Measurements from ENCODE around the gene SERPINE2.

- no peak for TF ChIP-seq POLR2AphosphoS5 (IDR thresholded peaks at IDR 0.05)
- TF ChIP-seq CTCF (IDR thresholded peaks at IDR 0.05) = no peak
- no peak for TF ChIP-seq POLR2A (IDR thresholded peaks at IDR 0.05)
Observed at GRCh38 chr2:223932816-223933800, 106.0 kb downstream of the SERPINE2 start.

Measured in sigmoid colon (tissue), 4 donors.